AG04450 (cell line): ENCODE measurements around the gene DKK2. TPM values are rescaled to one million over a fixed set of nuclear protein-coding genes. Genes with fewer than 3 reads are reported as not detected.

Experiments
- CTCF ChIA-PET: fragments of 300-600, 350-600 bp; formaldehyde crosslinking; extraction: SDS; loops from one replicate; lab custom pipeline; 2022; ENCODE audit warnings: antibody characterized with exemption, inconsistent platforms; lab: Charles Lee
- POLR2A ChIA-PET: fragments of 350-600 bp; formaldehyde crosslinking; extraction: SDS; loops from one replicate; lab custom pipeline; 2021; ENCODE audit warnings: antibody characterized with exemption, inconsistent platforms; lab: Yijun Ruan, JAX
- DNase-seq: peaks from one replicate; pipeline ENCODE4 v3.0.0-alpha.2; 2011; ENCODE audit warnings: low read depth, low spot score
- H3K27ac ChIP-seq: one replicate; pipeline ENCODE4 v1.5.1; 2012; ENCODE audit warnings: low read depth, low read length, control low read depth
- H3K27me3 ChIP-seq: one replicate; pipeline ENCODE4 v1.6.0; 2012; ENCODE audit warnings: low read length; ENCODE audit not compliant: control insufficient read depth, insufficient read depth
- H3K4me3 ChIP-seq: 2 replicates; pipeline ENCODE4 v1.5.1; 2011; ENCODE audit warnings: mild to moderate bottlenecking, low read depth, low read length, control low read depth
- H3K9me3 ChIP-seq: 2 replicates; pipeline ENCODE4 v1.5.1; 2012; ENCODE audit warnings: low read length; ENCODE audit not compliant: control insufficient read depth, insufficient read depth
- CTCF ChIP-seq: IDR thresholded peaks from 2 replicates; pipeline ENCODE4 v1.5.1; 2011; ENCODE audit warnings: low read depth, low read length, control low read depth, inconsistent platforms
- polyA plus RNA-seq: library from polyadenylated mRNA; depleted of rRNA; stranded (reverse); fragments of >200 nt; gene quantifications from 2 replicates; pipeline ENCODE4 v1.2.3, GENCODE V29; 2011

DKK2 gene
- polyA plus RNA-seq, 1 experiment = 0.74 TPM

GRCh38 chr4:106892786-106893185 is 143.3 kb downstream of the DKK2 start:
- Histone ChIP-seq H3K27ac (no peak overlapping the region), H3K9me3 (peaks cover 4% of the 10 kb centered on the region; the same call in 1 of the 2 replicates), H3K4me3 (no peak overlapping the region), H3K27me3 (no peaks in the 10 kb centered on the region)
- CTCF ChIA-PET = no interaction called here
- POLR2A ChIA-PET = no interaction called here
- DNase-seq = no peak
- no peak for TF ChIP-seq CTCF

- TF ChIP-seq CTCF = no peak
- Histone ChIP-seq H3K4me3 (no peak overlapping the region), H3K27me3 (no peaks in the 10 kb centered on the region), H3K9me3 (no peaks in the 10 kb centered on the region), H3K27ac (no peak overlapping the region)
- CTCF ChIA-PET = no interaction called here
- no peak for DNase-seq
- POLR2A ChIA-PET = no interaction called here
These were observed 160.8 kb downstream of the DKK2 start for GRCh38 chr4:106875340-106875739.
